HepG2 (cell line): ENCODE measurements around the gene UNC13D. TPM values are rescaled to one million over a fixed set of nuclear protein-coding genes. Genes with fewer than 3 reads are reported as not detected.

Experiments used
- GPN1 ChIP-seq: sonication (generic); formaldehyde crosslinking; IDR thresholded peaks from 2 replicates; pipeline ENCODE4 v1.5.1; 2020; ENCODE audit warnings: missing genetic modification reagents, borderline replicate concordance
- HMGA1 ChIP-seq: sonication (generic); formaldehyde crosslinking; conservative IDR thresholded peaks from 2 replicates; pipeline ENCODE4 v1.4.0; 2020; ENCODE audit warnings: missing genetic modification reagents
- IRX3 ChIP-seq: sonication (generic); formaldehyde crosslinking; IDR thresholded peaks from 2 replicates; pipeline ENCODE4 v1.8.1; 2023; ENCODE audit warnings: mild to moderate bottlenecking, low read depth, missing genetic modification reagents, borderline replicate concordance
- ISL2 ChIP-seq: sonication (generic); formaldehyde crosslinking; IDR thresholded peaks from 2 replicates; pipeline ENCODE4 v1.5.0; 2020; ENCODE audit warnings: missing genetic modification reagents
- NR2F2 ChIP-seq: IDR thresholded peaks from 2 replicates; pipeline ENCODE4 v1.6.1; 2012; ENCODE audit warnings: low read depth, inconsistent platforms, borderline replicate concordance
- SNAPC5 ChIP-seq: sonication (generic); formaldehyde crosslinking; IDR thresholded peaks from 2 replicates; pipeline ENCODE4 v1.8.1; 2023; ENCODE audit warnings: mild to moderate bottlenecking, missing genetic modification reagents, borderline replicate concordance
- SP1 ChIP-seq, 2 experiments: fragments of 450-650 bp in 1 of 2; sonication (generic) in 1 of 2; formaldehyde crosslinking in 1 of 2; IDR thresholded peaks; 2 replicates each; pipeline versions ENCODE4 v1.4.0 to v1.6.1; 2016 to 2020; ENCODE audit warnings: missing genetic modification reagents in 1 of 2
- ZNF282 ChIP-seq: fragments of 450-650 bp; IDR thresholded peaks from 2 replicates; pipeline ENCODE4 v1.6.1; 2018; ENCODE audit not compliant: partially characterized antibody
- polyA plus RNA-seq, 8 experiments: library from polyadenylated mRNA; depleted of rRNA in 3 of 8; stranded (reverse) in 7 of 8; unstranded in 1 of 8; fragments of >200 nt; fragmentation: Illumina TruSeq in 4 of 8; extraction: Trizol in 4 of 8; gene quantifications; 2 replicates each; pipeline versions ENCODE4 v1.2.1 to v1.2.3, GENCODE V29; 2011 to 2016; ENCODE audit warnings: low read depth in 4 of 8, missing spikeins in 1 of 8, mixed read lengths in 1 of 8; ENCODE audit not compliant: insufficient read depth in 1 of 8
- total RNA-seq, 5 experiments: library from RNA; depleted of rRNA; stranded (reverse); fragments of >200 nt; fragmentation: Illumina TruSeq; extraction: Trizol; gene quantifications; 2 replicates each; pipeline ENCODE4 v1.2.3, GENCODE V29; 2016; ENCODE audit warnings: low read depth in 1 of 5
- TF ChIP-seq, protein P1 (sequence below), 2 experiments: fragments of 450-650 bp in 1 of 2; sonication (generic) in 1 of 2; formaldehyde crosslinking in 1 of 2; IDR thresholded peaks; 2 replicates each; pipeline versions ENCODE4 v1.6.1 to v1.8.0; 2016 to 2022; ENCODE audit warnings: antibody characterized with exemption in 1 of 2, mild to moderate bottlenecking in 1 of 2, missing genetic modification reagents in 1 of 2
- TF ChIP-seq, protein P2 (sequence below): conservative IDR thresholded peaks from 2 replicates; pipeline ENCODE4 v1.6.1; 2018; ENCODE audit warnings: missing genetic modification reagents
- TF ChIP-seq, protein P3 (sequence below): sonication (generic); formaldehyde crosslinking; IDR thresholded peaks from 2 replicates; pipeline ENCODE4 v1.9.0; 2021; ENCODE audit warnings: missing genetic modification reagents, borderline replicate concordance
- TF ChIP-seq, protein P4 (sequence below): sonication (generic); formaldehyde crosslinking; IDR thresholded peaks from 2 replicates; pipeline ENCODE4 v1.8.1; 2023; ENCODE audit warnings: mild to moderate bottlenecking, missing genetic modification reagents

Gene UNC13D
- total and polyA plus RNA-seq, 2 of the 13 experiments (the other 11 are each of a cell fraction or from before 2014, with no cell fraction given), result 29.7 to 42.7 TPM

- TF ChIP-seq, protein P1, sequence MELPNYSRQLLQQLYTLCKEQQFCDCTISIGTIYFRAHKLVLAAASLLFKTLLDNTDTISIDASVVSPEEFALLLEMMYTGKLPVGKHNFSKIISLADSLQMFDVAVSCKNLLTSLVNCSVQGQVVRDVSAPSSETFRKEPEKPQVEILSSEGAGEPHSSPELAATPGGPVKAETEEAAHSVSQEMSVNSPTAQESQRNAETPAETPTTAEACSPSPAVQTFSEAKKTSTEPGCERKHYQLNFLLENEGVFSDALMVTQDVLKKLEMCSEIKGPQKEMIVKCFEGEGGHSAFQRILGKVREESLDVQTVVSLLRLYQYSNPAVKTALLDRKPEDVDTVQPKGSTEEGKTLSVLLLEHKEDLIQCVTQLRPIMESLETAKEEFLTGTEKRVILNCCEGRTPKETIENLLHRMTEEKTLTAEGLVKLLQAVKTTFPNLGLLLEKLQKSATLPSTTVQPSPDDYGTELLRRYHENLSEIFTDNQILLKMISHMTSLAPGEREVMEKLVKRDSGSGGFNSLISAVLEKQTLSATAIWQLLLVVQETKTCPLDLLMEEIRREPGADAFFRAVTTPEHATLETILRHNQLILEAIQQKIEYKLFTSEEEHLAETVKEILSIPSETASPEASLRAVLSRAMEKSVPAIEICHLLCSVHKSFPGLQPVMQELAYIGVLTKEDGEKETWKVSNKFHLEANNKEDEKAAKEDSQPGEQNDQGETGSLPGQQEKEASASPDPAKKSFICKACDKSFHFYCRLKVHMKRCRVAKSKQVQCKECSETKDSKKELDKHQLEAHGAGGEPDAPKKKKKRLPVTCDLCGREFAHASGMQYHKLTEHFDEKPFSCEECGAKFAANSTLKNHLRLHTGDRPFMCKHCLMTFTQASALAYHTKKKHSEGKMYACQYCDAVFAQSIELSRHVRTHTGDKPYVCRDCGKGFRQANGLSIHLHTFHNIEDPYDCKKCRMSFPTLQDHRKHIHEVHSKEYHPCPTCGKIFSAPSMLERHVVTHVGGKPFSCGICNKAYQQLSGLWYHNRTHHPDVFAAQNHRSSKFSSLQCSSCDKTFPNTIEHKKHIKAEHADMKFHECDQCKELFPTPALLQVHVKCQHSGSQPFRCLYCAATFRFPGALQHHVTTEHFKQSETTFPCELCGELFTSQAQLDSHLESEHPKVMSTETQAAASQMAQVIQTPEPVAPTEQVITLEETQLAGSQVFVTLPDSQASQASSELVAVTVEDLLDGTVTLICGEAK (IDR thresholded peaks at IDR 0.05), result no peak
- TF ChIP-seq, protein P1 (CRISPR knock-in tag; IDR thresholded peaks at IDR 0.05), result no peak
- TF ChIP-seq SNAPC5 (CRISPR knock-in tag), result no peak
- TF ChIP-seq ZNF282, result no peak
- no peak for TF ChIP-seq NR2F2
- no peak for TF ChIP-seq GPN1 (CRISPR knock-in tag)
- TF ChIP-seq, protein P2, sequence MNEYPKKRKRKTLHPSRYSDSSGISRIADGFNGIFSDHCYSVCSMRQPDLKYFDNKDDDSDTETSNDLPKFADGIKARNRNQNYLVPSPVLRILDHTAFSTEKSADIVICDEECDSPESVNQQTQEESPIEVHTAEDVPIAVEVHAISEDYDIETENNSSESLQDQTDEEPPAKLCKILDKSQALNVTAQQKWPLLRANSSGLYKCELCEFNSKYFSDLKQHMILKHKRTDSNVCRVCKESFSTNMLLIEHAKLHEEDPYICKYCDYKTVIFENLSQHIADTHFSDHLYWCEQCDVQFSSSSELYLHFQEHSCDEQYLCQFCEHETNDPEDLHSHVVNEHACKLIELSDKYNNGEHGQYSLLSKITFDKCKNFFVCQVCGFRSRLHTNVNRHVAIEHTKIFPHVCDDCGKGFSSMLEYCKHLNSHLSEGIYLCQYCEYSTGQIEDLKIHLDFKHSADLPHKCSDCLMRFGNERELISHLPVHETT (CRISPR knock-in tag), result 0 out of 2 replicates have a peak, but pooled peaks have one; percentile 33
- 0 out of 2 replicates have a peak, but pooled peaks have one; percentile 34 for TF ChIP-seq ISL2 (CRISPR knock-in tag)
- no peak for TF ChIP-seq IRX3 (CRISPR knock-in tag)
- TF ChIP-seq, protein P3, sequence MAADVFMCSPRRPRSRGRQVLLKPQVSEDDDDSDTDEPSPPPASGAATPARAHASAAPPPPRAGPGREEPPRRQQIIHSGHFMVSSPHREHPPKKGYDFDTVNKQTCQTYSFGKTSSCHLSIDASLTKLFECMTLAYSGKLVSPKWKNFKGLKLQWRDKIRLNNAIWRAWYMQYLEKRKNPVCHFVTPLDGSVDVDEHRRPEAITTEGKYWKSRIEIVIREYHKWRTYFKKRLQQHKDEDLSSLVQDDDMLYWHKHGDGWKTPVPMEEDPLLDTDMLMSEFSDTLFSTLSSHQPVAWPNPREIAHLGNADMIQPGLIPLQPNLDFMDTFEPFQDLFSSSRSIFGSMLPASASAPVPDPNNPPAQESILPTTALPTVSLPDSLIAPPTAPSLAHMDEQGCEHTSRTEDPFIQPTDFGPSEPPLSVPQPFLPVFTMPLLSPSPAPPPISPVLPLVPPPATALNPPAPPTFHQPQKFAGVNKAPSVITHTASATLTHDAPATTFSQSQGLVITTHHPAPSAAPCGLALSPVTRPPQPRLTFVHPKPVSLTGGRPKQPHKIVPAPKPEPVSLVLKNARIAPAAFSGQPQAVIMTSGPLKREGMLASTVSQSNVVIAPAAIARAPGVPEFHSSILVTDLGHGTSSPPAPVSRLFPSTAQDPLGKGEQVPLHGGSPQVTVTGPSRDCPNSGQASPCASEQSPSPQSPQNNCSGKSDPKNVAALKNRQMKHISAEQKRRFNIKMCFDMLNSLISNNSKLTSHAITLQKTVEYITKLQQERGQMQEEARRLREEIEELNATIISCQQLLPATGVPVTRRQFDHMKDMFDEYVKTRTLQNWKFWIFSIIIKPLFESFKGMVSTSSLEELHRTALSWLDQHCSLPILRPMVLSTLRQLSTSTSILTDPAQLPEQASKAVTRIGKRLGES (CRISPR knock-in tag), result no peak
- TF ChIP-seq HMGA1 (CRISPR knock-in tag), result no peak
- TF ChIP-seq, protein P4, sequence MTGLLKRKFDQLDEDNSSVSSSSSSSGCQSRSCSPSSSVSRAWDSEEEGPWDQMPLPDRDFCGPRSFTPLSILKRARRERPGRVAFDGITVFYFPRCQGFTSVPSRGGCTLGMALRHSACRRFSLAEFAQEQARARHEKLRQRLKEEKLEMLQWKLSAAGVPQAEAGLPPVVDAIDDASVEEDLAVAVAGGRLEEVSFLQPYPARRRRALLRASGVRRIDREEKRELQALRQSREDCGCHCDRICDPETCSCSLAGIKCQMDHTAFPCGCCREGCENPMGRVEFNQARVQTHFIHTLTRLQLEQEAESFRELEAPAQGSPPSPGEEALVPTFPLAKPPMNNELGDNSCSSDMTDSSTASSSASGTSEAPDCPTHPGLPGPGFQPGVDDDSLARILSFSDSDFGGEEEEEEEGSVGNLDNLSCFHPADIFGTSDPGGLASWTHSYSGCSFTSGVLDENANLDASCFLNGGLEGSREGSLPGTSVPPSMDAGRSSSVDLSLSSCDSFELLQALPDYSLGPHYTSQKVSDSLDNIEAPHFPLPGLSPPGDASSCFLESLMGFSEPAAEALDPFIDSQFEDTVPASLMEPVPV (CRISPR knock-in tag), result peak; percentile 96
- no peak for TF ChIP-seq SP1 (IDR thresholded peaks at IDR 0.05)
- peak; percentile 35; the same call in 1 of the 2 replicates for TF ChIP-seq SP1 (CRISPR knock-in tag; IDR thresholded peaks at IDR 0.05)
Measured at GRCh38 chr17:75892556-75893224, 48.5 kb upstream of the UNC13D start (continued).
